Stomach (tissue), 4 donors: ENCODE results near the gene LORICRIN.

Experiments
- EP300 ChIP-seq: sonication (generic); formaldehyde crosslinking; IDR thresholded peaks from one replicate; pipeline ENCODE4 v1.6.1; 2017; ENCODE audit warnings: antibody characterized with exemption
- POLR2A ChIP-seq, 4 donors: fragments of 450-650 bp; IDR thresholded peaks; one replicate each; pipeline ENCODE4 v1.6.1; 2016; ENCODE audit warnings: antibody characterized with exemption in 4 of 4, control low read depth in 2 of 4, mild to moderate bottlenecking in 1 of 4, moderate library complexity in 1 of 4
- POLR2AphosphoS5 ChIP-seq, 3 donors: sonication (generic); formaldehyde crosslinking; IDR thresholded peaks; one replicate each; pipeline ENCODE4 v1.6.1; 2016; ENCODE audit warnings: antibody characterized with exemption in 3 of 3
- TF ChIP-seq, protein P1 (sequence below), 7 experiments: fragments of 450-650 bp in 4 of 7; fragments of 200-600 bp in 3 of 7; sonication (generic) in 3 of 7; IDR thresholded peaks; one replicate each; pipeline ENCODE4 v1.5.1; 2016 to 2019; ENCODE audit warnings: antibody characterized with exemption in 7 of 7, control low read depth in 2 of 7, mild to moderate bottlenecking in 1 of 7

DNA sequence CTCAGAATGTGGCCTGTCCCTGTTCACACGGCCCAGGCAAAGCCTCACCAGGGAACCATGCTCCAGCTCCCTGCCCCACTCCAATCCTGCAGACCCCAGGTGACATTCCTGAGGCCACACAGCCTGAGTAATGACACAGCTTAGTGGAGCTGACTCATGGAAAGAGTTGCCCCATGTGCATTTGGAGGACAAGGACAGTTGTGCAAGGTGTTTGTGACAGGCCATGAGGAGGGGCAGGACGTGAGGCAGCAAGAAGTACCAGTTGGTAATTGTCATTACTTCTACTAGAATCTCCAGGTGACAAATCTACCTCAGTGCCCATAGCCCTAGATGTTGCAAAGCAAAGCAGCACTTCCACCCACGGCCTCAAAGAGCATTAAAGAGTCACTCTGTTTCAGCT is 26.9 kb upstream of the LORICRIN start:
- TF ChIP-seq, protein P1, sequence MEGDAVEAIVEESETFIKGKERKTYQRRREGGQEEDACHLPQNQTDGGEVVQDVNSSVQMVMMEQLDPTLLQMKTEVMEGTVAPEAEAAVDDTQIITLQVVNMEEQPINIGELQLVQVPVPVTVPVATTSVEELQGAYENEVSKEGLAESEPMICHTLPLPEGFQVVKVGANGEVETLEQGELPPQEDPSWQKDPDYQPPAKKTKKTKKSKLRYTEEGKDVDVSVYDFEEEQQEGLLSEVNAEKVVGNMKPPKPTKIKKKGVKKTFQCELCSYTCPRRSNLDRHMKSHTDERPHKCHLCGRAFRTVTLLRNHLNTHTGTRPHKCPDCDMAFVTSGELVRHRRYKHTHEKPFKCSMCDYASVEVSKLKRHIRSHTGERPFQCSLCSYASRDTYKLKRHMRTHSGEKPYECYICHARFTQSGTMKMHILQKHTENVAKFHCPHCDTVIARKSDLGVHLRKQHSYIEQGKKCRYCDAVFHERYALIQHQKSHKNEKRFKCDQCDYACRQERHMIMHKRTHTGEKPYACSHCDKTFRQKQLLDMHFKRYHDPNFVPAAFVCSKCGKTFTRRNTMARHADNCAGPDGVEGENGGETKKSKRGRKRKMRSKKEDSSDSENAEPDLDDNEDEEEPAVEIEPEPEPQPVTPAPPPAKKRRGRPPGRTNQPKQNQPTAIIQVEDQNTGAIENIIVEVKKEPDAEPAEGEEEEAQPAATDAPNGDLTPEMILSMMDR (IDR thresholded peaks at IDR 0.05) = no peak
- TF ChIP-seq POLR2A (IDR thresholded peaks at IDR 0.05) (no peak), EP300 (no peak), POLR2AphosphoS5 (IDR thresholded peaks at IDR 0.05) (no peak)
